ENCODE results near the gene ARCN1.

ARCN1 gene

DNA sequence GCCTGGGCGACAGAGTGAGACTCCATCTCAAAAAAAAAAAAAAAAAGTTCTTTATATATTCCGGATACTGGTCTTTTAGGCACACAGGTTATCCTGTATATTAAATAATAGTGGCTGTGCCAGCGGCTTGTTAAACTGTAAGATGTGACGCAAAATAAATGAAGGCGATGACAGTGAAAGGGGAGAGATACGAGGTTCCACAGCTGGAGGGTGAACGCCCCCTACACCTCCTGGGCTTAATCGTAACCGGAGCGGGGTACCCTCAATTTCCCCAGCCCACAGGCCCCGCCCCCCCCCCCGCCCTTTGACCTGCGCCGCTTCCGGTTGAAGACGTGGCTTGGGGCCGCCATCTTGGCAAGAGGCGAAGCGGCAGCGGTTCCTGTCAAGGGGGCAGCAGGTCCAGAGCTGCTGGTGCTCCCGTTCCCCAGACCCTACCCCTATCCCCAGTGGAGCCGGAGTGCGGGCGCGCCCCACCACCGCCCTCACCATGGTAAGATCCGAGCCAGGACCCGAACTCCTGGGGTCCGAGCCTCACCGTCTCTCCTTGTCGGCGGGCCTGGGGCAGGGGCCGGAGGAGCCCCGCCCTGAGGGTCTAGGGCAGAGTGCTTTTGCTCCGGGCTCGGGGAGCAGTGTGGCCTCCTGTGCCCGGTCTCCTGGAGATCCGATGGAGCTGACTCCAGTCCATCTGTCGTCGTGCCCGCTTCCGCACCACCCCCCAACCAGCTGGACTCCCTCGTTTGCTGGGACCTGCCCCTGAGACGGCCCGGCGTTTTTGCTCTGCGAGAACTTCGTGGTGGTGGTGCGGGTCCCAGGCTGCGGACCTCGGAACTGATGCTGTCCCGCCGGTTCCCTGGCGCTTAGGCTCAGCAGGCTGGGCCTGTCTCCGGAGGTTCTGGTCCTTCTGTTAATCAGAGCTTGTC lies at the start of gene ARCN1:
ARCN1 (plus strand) TSS at position 349 of the 920 bp plus-strand sequence; CDS start at position 488, 139 bp downstream.
- DNase-seq = peak; percentile 46

DNA sequence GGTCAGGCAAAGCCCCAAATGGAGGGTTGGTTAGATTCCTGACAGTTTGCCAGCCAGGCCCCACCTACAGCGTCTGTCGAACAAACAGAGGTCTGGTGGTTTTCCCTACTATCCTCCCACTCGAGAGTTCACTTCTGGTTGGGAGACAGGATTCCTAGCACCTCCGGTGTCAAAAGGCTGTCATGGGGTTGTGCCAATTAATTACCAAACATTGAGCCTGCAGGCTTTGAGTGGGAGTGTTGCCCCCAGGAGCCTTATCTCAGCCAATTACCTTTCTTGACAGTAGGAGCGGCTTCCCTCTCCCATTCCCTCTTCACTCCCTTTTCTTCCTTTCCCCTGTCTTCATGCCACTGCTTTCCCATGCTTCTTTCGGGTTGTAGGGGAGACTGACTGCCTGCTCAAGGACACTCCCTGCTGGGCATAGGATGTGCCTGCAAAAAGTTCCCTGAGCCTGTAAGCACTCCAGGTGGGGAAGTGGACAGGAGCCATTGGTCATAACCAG lies 49.6 kb upstream of the ARCN1 start:
- DNase-seq = no peak

DNA sequence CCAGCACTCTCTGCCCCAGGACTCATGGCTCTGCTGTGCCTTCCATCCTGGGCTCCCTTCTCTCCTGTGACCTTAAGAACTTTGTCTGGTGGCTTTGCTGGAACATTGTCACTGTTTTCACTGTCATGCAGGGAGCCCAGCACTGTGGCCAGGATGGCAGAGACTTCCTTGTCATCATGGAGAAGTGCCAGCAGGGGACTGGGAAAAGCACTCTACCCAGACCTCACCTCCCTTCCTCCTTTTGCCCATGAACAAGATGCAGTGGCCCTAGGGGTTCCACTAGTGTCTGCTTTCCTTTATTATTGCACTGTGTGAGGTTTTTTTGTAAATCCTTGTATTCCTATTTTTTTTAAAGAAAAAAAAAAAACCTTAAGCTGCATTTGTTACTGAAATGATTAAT lies 47.9 kb upstream of the ARCN1 start:
- DNase-seq = no peak

DNA sequence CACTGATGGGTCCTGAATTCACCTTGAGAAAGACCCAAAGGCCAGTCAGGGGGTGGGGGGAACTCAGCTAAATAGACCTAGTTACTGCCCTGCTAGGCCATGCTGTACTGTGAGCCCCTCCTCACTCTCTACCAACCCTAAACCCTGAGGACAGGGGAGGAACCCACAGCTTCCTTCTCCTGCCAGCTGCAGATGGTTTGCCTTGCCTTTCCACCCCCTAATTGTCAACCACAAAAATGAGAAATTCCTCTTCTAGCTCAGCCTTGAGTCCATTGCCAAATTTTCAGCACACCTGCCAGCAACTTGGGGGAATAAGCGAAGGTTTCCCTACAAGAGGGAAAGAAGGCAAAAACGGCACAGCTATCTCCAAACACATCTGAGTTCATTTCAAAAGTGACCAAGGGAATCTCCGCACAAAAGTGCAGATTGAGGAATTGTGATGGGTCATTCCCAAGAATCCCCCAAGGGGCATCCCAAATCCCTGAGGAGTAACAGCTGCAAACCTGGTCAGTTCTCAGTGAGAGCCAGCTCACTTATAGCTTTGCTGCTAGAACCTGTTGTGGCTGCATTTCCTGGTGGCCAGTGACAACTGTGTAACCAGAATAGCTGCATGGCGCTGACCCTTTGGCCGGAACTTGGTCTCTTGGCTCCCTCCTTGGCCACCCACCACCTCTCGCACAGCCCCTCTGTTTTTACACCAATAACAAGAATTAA lies 47.3 kb upstream of the ARCN1 start:
- DNase-seq = no peak

DNA sequence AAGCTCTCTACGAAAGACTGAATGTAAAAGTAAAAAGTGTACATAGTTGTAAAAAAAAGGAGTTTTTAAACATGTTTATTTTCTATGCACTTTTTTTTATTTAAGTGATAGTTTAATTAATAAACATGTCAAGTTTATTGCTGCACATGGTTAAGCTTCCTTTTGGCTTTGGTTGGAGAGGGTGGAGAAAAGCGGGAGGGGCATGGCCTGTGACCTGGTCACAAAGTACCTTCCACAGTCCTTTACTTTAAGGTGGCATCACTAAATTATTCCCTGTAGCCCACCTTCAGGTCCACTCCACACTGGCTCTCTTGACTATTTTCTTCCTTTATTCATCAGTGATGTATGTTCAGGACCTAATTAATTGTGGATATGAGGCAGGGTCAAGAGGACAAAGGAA lies 45.5 kb upstream of the ARCN1 start:
- no peak for DNase-seq

DNA sequence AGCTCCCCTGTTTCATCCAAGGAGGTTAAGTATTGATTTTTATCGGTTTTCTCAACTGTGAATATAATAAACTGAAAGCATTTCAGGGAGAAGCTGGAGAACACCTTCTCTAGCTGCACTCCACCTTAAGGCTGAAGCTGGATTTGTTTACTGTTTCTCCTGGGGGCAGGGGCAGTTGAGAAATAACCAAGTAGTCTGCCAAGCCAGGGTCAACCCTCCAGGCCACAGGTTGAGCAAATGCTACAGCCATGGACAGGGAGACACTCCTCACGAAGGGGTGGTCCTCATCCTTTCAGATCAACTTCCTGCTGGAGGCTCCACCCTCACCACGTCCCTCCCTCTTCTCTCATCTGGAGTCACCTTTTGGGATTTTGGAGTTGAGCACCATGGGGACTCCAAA lies 45.1 kb upstream of the ARCN1 start, which contains the start of gene TTC36:
TTC36 (plus strand) TSS at position 366 of the 400 bp plus-strand sequence; CDS start at position 387, 21 bp downstream.
- DNase-seq = no peak

DNA sequence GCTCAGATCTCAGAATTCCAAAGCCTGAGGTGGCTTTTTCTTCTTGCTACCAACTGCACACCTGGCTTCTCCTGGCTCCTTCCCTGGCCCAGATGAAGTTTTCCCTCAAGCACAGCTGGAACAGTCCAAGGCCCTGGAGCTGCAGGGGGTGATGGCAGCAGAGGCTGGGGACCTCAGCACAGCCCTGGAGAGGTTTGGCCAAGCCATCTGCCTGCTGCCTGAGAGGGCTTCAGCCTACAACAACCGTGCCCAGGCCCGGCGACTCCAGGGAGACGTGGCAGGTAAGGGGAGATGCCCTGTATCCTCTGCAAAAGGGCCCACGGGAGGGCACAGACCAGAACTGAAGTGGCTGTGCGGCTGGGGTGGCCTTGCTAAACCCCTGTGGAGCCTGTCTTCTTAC lies 43.7 kb upstream of the ARCN1 start:
- DNase-seq = no peak

DNA sequence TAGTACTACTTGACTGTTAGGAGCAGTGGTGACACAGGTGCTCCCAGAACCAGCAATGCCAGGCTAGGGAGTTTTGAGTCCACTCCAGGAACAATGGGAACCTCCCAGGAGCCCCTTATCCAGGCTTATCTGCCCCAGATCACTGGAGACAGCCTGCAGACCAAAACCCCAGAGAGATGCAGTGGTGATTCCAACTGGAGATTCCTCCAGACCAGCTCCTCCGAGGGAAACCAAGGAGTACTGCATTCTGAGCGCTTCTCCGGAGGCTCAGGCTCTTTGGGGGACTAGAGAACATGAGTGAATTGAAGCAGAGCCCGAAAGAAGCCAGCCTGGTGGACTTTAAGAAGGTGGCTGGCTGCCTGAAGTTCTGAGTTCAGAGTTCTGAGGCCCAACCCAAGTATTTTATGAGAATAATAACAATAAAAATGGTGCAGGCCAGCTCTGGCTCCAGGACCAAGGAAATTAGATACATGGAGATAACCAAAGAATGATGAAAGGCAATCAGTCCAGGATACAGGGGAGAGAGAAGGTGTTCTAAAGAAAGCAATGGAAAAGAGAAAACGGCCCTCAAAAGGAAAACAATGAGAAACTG lies 42.5 kb upstream of the ARCN1 start:
- DNase-seq = no peak

DNA sequence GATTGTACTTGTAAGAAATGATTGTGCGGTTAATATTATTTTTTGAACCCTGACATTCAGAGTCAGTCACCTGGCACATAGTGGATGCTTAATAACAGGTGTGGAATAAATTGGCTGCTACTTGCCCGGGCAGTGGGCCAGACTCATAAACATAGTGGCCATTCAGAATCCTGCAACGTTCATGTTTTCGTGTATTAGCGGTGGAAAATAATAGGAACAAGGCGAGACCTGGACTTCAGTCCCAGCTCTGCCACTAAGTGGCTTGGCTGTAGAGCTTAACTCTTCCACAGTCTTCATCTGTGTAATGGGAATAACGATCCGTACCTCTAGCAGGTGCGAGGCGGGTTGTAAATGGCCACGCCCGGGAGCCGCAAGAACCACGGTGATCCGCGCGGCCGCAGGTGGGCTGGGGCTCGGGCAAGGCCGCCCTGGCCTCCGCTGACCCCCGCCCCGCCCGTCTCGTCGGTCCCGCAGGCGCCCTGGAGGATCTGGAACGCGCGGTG lies 42.0 kb upstream of the ARCN1 start:
- DNase-seq = no peak

DNA sequence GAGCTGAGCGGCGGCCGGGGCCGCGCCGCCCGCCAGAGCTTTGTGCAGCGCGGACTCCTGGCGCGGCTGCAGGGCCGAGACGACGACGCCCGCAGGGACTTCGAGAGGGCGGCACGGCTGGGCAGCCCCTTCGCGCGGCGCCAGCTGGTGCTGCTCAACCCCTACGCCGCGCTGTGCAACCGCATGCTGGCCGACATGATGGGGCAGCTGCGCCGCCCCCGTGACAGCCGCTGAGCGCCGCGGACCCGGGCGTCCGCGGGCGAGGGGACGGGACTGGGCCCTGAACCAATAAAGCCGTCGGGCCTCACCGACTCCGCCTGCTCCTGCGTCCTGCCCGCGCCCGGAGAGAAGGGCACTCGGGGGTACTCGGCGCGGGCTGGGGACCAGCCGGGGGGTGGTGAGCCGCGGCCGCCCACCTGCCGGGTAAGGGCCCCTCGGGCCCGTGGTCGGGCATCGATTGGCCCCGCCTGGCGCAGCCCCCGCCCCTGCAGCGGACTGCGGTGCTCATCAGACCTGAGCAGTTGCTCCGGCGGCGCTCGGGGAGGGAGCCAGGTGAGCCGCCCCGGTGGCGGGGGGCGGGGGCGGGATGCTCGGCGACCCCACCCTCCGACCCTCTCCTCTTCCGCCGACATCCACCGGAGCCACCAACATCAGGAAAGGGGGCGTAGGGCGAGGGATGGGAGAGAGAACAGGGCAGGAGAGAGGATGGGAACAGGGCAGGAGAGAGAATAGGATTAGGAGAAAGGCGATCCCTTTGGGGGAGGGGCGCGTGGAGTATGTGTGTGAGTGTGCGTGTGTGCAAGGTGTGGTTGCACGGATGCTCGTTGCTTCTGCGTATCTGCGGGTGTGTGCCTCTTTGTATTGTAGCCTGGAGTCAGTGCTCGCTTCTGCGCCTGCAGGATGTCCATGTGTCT lies 41.3 kb upstream of the ARCN1 start, which contains the start of gene TMEM25:
TMEM25 (plus strand) TSS at position 510 of the 914 bp plus-strand sequence. CDS start 610 bp downstream, outside the sequence.
- peak; percentile 34 for DNase-seq

DNA sequence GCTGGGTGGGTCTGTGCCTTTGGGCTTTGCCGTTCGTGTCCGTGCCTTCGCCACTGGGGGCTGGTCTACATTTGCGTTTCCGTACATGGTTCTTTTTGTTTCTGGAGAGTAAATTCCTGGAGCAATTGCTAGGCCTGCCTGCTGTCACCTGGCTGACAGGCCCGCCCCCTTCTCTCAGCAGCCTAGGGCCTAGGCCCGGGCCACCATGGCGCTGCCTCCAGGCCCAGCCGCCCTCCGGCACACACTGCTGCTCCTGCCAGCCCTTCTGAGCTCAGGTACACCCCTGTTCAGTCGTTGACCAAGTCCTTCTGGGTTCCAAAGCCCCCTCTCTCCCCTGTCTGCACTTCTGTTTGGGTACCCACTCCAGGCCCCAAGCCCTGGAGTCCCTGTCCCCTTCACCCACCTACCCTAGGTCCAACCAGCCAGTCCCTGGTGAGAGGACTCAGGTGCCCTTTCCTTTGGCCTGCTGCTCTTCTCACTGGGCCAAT lies 40.6 kb upstream of the ARCN1 start:
- DNase-seq = no peak

DNA sequence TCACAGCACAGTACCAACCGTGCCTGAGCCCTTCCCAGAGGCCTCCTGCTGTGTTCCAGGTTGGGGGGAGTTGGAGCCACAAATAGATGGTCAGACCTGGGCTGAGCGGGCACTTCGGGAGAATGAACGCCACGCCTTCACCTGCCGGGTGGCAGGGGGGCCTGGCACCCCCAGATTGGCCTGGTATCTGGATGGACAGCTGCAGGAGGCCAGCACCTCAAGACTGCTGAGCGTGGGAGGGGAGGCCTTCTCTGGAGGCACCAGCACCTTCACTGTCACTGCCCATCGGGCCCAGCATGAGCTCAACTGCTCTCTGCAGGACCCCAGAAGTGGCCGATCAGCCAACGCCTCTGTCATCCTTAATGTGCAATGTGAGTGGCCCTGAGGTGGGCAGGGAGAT lies 40.1 kb upstream of the ARCN1 start:
- no peak for DNase-seq

DNA sequence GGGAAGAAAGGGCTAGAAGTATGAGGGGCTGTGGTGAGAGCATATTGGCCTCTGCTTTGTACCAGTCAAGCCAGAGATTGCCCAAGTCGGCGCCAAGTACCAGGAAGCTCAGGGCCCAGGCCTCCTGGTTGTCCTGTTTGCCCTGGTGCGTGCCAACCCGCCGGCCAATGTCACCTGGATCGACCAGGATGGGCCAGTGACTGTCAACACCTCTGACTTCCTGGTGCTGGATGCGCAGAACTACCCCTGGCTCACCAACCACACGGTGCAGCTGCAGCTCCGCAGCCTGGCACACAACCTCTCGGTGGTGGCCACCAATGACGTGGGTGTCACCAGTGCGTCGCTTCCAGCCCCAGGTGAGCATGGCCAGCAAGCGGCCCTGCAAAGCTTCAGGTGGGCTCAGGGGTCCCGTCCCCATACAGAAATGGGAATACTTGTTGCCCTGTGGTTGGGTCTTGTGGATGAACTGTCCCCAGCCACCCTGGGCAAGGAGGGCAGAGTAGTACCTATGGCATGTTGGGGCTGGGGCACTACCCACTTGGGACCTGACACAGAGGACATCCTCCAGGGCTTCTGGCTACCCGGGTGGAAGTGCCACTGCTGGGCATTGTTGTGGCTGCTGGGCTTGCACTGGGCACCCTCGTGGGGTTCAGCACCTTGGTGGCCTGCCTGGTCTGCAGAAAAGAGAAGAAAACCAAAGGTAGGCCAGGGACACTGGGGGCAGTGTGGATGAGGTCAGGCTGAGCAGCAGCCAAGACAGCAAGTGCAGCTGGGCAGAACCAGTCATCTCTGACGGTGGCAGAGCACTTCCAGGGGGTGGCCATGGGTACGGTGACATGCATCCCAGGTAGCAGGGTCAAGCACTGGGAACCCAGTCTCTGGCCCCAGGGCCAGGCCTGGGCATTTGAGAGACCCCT lies 39.1 kb upstream of the ARCN1 start:
- DNase-seq = no peak

DNA sequence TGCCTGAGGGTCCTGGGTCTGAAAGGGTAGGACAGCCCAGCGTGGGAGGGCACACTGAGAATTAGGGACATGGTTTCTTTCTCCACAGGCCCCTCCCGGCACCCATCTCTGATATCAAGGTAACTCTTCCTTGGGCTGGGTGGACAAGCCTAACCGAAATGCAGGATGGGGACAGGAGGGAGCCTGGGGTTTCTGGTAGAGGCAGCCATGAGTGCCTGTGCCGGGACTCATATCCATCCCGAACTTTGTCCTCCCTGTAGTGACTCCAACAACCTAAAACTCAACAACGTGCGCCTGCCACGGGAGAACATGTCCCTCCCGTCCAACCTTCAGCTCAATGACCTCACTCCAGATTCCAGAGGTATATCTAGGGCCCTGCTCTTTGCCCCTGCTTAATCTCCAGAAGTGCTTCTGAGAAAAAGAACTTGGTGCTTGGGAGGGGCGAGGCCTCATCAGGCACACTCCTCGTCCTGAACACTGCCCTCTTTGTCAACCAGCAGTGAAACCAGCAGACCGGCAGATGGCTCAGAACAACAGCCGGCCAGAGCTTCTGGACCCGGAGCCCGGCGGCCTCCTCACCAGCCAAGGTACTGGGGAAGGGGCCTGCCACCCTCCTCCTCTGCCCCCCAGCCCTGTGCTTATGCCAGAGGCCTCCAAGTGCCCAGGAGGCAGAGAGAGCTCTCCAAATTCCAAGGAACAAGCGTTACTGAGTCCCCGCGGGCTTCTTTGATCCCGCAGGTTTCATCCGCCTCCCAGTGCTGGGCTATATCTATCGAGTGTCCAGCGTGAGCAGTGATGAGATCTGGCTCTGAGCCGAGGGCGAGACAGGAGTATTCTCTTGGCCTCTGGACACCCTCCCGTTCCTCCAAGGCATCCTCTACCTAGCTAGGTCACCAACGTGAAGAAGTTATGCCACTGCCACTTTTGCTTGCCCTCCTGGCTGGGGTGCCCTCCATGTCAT lies 38.2 kb upstream of the ARCN1 start:
- no peak for DNase-seq

DNA sequence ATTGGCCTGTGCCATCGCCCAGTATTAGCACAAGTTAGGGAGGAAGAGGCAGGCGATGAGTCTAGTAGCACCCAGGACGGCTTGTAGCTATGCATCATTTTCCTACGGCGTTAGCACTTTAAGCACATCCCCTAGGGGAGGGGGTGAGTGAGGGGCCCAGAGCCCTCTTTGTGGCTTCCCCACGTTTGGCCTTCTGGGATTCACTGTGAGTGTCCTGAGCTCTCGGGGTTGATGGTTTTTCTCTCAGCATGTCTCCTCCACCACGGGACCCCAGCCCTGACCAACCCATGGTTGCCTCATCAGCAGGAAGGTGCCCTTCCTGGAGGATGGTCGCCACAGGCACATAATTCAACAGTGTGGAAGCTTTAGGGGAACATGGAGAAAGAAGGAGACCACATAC lies 36.9 kb upstream of the ARCN1 start:
- no peak for DNase-seq

DNA sequence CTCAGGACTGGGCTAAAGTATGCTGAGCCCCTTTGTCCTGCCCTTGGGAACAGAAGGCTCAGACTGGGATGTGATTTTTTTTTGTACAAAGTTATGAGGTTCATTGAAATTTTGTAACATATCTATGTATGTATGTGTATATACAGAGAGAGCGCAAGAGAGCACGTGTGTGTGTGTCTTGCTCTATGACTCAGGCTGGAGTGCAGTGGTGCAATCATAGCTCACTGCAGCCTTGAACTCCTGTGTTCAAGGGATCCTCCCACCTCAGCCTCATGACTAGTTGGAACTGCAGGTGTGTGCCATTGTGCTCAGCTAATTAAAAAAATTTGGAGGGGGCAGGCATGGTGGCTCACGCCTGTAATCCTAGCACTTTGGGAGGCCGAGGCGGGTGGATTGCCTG lies 35.5 kb upstream of the ARCN1 start:
- DNase-seq = no peak

DNA sequence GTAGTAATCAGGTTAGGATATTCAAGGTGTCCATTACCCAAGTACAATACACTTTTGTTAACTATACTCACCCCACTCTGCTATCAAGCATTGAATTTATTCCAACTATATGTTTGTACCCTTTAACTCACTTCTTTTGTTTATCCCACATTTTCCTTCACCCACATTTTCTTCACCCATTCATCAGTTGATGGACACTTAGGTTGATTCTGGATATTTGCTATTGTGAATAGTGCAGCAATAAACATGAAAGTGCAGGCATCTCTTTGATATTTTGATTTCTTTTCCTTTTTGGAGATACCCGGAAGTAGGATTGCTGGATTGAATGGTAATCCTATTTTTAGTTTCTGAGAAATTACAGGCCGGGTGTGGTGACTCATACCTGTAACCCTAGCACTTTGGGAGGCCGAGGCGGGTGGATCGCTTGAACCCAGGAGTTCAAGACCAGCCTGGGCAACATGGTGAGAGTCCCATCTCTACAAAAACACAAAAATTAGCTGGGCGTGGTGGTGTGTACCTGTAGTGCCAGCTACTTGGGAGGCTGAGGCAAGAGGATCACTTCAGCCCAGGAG lies 34.7 kb upstream of the ARCN1 start:
- no peak for DNase-seq

DNA sequence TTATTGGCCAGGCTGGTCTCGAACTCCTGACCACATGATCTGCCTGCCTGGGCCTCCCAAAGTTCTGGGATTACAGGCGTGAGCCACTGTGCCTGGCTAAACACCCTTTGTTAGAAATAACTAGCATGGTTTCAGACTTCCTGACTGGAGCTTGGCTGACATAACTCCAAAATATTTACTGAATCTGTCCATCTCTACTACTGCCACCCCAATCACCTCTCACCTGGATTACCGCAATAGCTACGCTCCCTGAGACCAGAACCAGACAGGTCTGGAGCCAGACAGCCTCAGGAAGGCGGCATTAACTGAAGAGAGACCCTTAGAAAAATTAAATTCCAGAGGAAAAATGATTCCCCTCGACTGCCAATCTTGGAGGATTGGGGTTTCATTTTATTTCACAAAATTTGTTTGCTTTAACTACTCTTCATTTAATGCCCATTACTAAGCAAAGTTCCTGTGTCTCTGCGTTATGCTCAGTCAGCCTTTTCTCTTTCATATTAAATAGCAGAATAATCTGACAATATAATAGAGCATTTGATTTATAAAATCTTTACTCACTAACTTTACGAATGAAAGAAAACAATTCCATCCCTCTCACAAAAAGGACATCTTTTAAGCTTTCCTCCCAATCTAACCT lies 28.1 kb upstream of the ARCN1 start:
- DNase-seq = no peak

DNA sequence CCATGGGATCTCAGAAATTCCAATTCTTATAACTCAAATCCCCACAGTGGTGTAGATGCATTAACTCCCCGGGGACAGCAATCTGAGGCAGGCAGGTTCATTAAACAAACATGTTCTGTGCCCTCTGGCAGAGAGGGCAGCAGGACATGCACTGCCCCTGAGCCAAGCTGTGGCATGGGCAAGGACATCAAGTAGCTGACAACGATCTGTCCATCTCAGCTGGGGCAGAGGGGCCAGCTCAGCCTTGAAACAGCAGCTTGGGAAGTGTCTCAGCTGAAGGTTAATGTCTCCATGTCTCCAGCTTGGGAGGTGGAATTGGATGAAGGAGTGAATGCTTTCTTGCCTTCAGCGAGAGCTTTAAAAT lies 27.6 kb upstream of the ARCN1 start:
- no peak for DNase-seq

Measured in NCI-H446 treated with DMSO at 0.1 percent for 48 hours (cell line).